ENCODE results near the gene PIGK.

PIGK gene

DNA sequence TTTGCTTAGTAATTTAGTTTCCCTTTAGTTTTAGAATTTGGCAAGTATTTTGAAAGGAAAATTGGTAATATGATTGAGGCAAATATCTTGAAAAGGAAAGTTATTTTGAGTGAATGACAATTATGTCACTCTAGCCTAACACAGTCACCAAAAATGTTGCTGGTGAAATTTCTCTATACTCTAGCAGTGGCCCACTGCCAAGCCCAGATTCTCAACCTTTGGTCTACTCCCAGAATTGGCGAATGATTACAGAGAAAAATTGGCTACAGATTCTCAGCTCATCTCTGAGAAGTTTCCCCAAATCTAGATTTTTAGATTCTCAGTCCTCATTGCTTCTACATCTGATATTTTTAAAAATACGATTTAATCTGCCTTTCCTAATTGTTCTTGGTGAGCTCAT, 84.9 kb downstream of the PIGK start:
- H3K9me3 ChIP-seq (ENCODE audit: control insufficient read depth, low read length), result no peaks in the 10 kb centered on the region
- no peak overlapping the region for H3K4me3 ChIP-seq (ENCODE audit: low read length)
- H3K4me1 ChIP-seq (ENCODE audit: control insufficient read depth, insufficient read depth, low read length), result no peaks in the 10 kb centered on the region
- H3K36me3 ChIP-seq (ENCODE audit: control insufficient read depth, insufficient read depth, low read length), result no peaks in the 10 kb centered on the region
- H3K9ac ChIP-seq (ENCODE audit: low read length), result no peak overlapping the region
- H3K27me3 ChIP-seq (ENCODE audit: control insufficient read depth, insufficient read depth, low read length), result no peaks in the 10 kb centered on the region

GRCh38 chr1:77133731-77134358, 85.4 kb downstream of the PIGK start:
- Histone ChIP-seq H3K9ac (ENCODE audit: low read length) (no peak overlapping the region), H3K4me1 (ENCODE audit: control insufficient read depth, insufficient read depth, low read length) (no peaks in the 10 kb centered on the region), H3K9me3 (ENCODE audit: control insufficient read depth, low read length) (no peaks in the 10 kb centered on the region), H3K4me3 (ENCODE audit: low read length) (no peak overlapping the region), H3K36me3 (ENCODE audit: control insufficient read depth, insufficient read depth, low read length) (no peaks in the 10 kb centered on the region), H3K27me3 (ENCODE audit: control insufficient read depth, insufficient read depth, low read length) (no peaks in the 10 kb centered on the region)

DNA sequence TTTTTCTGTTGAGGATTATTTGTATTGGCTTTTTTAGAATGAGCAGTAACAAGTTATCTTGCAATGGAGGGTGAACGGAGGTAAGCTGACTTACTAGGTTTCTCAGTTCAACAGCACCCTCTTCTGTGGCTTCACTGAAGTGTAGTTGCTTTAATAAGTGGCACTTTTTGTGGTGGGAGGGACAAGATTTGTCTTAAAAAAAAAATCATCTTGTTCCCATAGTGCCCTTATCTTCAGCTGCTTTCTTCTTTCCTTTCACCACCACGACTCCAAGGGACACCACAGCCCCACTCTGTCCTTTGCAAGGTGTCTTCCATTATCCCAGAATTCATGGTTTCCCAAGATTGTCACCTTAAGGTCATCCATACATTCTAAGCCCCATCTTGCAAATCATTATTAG, 92.9 kb downstream of the PIGK start:
- Histone ChIP-seq H3K9me3 (ENCODE audit: control insufficient read depth, low read length) (no peaks in the 10 kb centered on the region), H3K4me1 (ENCODE audit: control insufficient read depth, insufficient read depth, low read length) (no peaks in the 10 kb centered on the region), H3K4me3 (ENCODE audit: low read length) (no peak overlapping the region), H3K36me3 (ENCODE audit: control insufficient read depth, insufficient read depth, low read length) (no peaks in the 10 kb centered on the region), H3K9ac (ENCODE audit: low read length) (no peak overlapping the region), H3K27me3 (ENCODE audit: control insufficient read depth, insufficient read depth, low read length) (no peaks in the 10 kb centered on the region)

GRCh38 chr1:77121503-77121902, 97.7 kb downstream of the PIGK start:
- no peaks in the 10 kb centered on the region for H3K36me3 ChIP-seq (ENCODE audit: control insufficient read depth, insufficient read depth, low read length)
- no peaks in the 10 kb centered on the region for H3K9me3 ChIP-seq (ENCODE audit: control insufficient read depth, low read length)
- H3K9ac ChIP-seq (ENCODE audit: low read length), result no peak overlapping the region
- H3K4me1 ChIP-seq (ENCODE audit: control insufficient read depth, insufficient read depth, low read length), result no peaks in the 10 kb centered on the region
- no peaks in the 10 kb centered on the region for H3K27me3 ChIP-seq (ENCODE audit: control insufficient read depth, insufficient read depth, low read length)
- H3K4me3 ChIP-seq (ENCODE audit: low read length), result no peak overlapping the region

- Histone ChIP-seq H3K4me1 (ENCODE audit: control insufficient read depth, insufficient read depth, low read length) (no peaks in the 10 kb centered on the region), H3K4me3 (ENCODE audit: low read length) (no peak overlapping the region), H3K36me3 (ENCODE audit: control insufficient read depth, insufficient read depth, low read length) (no peaks in the 10 kb centered on the region), H3K9ac (ENCODE audit: low read length) (no peak overlapping the region), H3K27me3 (ENCODE audit: control insufficient read depth, insufficient read depth, low read length) (no peaks in the 10 kb centered on the region), H3K9me3 (ENCODE audit: control insufficient read depth, low read length) (no peaks in the 10 kb centered on the region)
Observed at GRCh38 chr1:77120950-77121349, 98.3 kb downstream of the PIGK start.

GRCh38 chr1:77118712-77119111, 100.5 kb downstream of the PIGK start:
- Histone ChIP-seq H3K4me3 (ENCODE audit: low read length) (no peak overlapping the region), H3K9me3 (ENCODE audit: control insufficient read depth, low read length) (no peaks in the 10 kb centered on the region), H3K4me1 (ENCODE audit: control insufficient read depth, insufficient read depth, low read length) (no peaks in the 10 kb centered on the region), H3K9ac (ENCODE audit: low read length) (no peak overlapping the region), H3K27me3 (ENCODE audit: control insufficient read depth, insufficient read depth, low read length) (no peaks in the 10 kb centered on the region), H3K36me3 (ENCODE audit: control insufficient read depth, insufficient read depth, low read length) (no peaks in the 10 kb centered on the region)

DNA sequence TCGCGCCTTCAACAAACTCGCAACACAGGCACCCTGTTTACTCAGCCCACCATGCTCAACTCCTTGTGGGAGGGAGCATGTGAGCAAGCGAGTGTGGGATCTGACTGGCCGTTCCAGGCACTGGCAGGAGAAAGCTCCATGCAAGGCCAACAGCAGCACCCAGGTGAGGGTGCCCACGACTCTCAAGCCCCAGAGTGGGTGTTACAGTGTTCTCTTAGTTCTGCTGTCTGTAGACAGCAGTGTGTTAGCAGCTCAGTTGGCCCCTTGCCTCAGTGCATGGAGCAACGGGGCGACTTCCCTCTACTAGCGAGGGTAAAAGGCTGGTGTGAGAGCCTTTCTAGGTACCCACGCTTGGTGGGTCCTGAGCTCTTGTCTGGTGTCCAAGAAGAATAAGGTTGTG, 114.6 kb downstream of the PIGK start:
- Histone ChIP-seq H3K36me3 (ENCODE audit: control insufficient read depth, insufficient read depth, low read length) (no peaks in the 10 kb centered on the region), H3K9me3 (ENCODE audit: control insufficient read depth, low read length) (no peaks in the 10 kb centered on the region), H3K4me3 (ENCODE audit: low read length) (no peak overlapping the region), H3K9ac (ENCODE audit: low read length) (no peak overlapping the region), H3K4me1 (ENCODE audit: control insufficient read depth, insufficient read depth, low read length) (no peaks in the 10 kb centered on the region), H3K27me3 (ENCODE audit: control insufficient read depth, insufficient read depth, low read length) (no peaks in the 10 kb centered on the region)

DNA sequence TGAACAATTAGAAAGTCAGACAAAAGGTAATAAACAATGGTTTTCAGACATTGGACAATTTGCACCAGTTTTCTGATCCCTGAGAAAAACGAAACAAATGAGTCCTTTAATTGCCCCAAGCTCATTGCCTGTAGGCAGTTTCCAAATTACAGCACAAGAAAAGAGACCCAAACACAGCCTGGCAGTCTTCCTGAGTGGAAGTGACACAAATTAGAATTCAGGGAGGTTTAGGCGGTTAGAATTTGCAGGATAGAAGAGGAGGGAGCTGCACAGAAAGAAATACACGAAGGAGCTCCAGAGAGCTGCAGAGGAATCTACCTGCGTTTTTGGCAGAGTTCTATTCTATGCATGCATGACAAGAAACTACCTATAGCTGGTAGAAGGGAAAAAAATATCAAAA, 115.7 kb downstream of the PIGK start:
- Histone ChIP-seq H3K4me1 (ENCODE audit: control insufficient read depth, insufficient read depth, low read length) (no peaks in the 10 kb centered on the region), H3K36me3 (ENCODE audit: control insufficient read depth, insufficient read depth, low read length) (no peaks in the 10 kb centered on the region), H3K9ac (ENCODE audit: low read length) (no peak overlapping the region), H3K27me3 (ENCODE audit: control insufficient read depth, insufficient read depth, low read length) (no peaks in the 10 kb centered on the region), H3K9me3 (ENCODE audit: control insufficient read depth, low read length) (no peaks in the 10 kb centered on the region), H3K4me3 (ENCODE audit: low read length) (no peak overlapping the region)

GRCh38 chr1:77100875-77101274, 118.4 kb downstream of the PIGK start:
- Histone ChIP-seq H3K36me3 (ENCODE audit: control insufficient read depth, insufficient read depth, low read length) (no peaks in the 10 kb centered on the region), H3K9ac (ENCODE audit: low read length) (no peak overlapping the region), H3K4me3 (ENCODE audit: low read length) (no peak overlapping the region), H3K27me3 (ENCODE audit: control insufficient read depth, insufficient read depth, low read length) (no peaks in the 10 kb centered on the region), H3K9me3 (ENCODE audit: control insufficient read depth, low read length) (no peaks in the 10 kb centered on the region), H3K4me1 (ENCODE audit: control insufficient read depth, insufficient read depth, low read length) (no peaks in the 10 kb centered on the region)

DNA sequence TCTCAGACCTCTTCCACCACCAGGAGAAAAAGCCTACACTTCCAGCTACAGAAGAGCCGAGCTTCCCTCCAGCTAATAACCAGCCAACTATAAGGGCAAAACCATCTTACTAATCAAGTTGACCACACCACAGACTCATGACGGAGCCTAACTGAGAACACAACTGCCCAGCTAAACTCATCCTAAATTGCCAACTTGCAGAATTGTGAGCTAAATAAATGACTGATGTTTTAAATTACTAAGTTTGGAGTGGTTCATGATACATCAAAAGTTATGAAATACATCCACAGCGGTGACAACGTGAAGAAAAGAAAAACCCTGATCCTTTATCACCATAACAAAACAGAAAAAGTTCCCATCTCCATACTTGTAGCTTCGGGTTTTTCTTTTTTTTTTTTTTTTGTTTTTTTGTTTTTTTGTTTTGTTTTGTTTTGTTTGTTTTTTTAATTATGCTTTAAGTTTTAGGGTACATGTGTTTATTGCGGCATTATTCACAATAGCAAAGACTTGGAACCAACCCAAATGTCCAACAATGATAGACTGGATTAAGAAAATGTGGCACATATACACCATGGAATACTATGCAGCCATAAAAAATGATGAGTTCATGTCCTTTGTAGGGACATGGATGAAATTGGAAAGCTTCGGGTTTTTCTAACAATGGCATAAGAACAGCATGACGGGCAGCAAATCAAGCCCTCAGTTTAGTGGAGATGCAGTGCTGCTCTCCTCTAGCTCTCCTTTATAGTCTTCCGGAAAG, 122.6 kb downstream of the PIGK start:
- Histone ChIP-seq H3K9me3 (ENCODE audit: control insufficient read depth, low read length) (no peaks in the 10 kb centered on the region), H3K9ac (ENCODE audit: low read length) (no peak overlapping the region), H3K36me3 (ENCODE audit: control insufficient read depth, insufficient read depth, low read length) (no peaks in the 10 kb centered on the region)

DNA sequence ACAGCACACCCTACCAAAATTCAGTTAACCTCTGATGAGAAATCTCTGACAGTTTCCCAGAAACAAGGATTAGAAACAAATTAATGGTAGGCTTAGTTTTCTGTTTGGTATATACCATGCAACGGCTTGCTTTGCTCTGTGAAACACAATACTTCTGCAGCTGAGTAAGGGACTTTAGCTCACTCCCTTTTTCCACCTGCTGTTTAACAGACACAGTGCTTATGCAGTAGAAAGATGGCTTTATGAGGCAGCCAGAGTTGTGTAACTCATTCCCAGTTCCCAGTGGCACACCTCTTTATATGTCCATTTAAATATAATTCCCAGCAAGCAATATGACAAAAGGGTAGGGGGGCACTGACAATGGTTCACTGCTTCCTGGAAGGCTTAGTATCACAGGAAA, 124.0 kb downstream of the PIGK start:
- peaks cover 9% of the 10 kb centered on the region for H3K4me1 ChIP-seq (ENCODE audit: control insufficient read depth, insufficient read depth, low read length)
- no peak overlapping the region for H3K4me3 ChIP-seq (ENCODE audit: low read length)
- H3K9ac ChIP-seq (ENCODE audit: low read length), result no peak overlapping the region
- no peaks in the 10 kb centered on the region for H3K36me3 ChIP-seq (ENCODE audit: control insufficient read depth, insufficient read depth, low read length)
- no peaks in the 10 kb centered on the region for H3K9me3 ChIP-seq (ENCODE audit: control insufficient read depth, low read length)
- H3K27me3 ChIP-seq (ENCODE audit: control insufficient read depth, insufficient read depth, low read length), result no peaks in the 10 kb centered on the region

More for the DNA sequence above, 122.6 kb downstream of the PIGK start:
- Histone ChIP-seq H3K27me3 (ENCODE audit: control insufficient read depth, insufficient read depth, low read length) (no peaks in the 10 kb centered on the region), H3K4me1 (ENCODE audit: control insufficient read depth, insufficient read depth, low read length) (peaks cover 9% of the 10 kb centered on the region), H3K4me3 (ENCODE audit: low read length) (no peak overlapping the region)

DNA sequence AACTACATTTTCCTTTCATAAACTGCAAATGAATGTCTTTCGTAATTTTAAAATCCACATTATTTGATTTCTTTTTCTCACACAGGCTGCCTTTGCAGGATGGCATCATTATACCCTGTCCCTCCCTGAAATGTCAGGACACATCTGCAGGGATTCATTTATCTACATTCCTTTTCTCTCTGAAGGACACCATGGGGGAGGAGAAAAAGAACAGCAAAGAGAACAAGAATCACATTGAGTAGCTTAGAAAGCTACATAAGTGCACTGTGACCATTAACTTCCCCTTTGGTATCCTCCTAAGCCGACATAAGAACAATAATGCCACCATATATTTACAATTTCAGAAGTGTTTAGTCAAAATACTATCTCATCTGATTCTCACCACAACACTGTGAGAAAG, 129.5 kb downstream of the PIGK start:
- H3K9ac ChIP-seq (ENCODE audit: low read length), result no peak overlapping the region
- no peaks in the 10 kb centered on the region for H3K27me3 ChIP-seq (ENCODE audit: control insufficient read depth, insufficient read depth, low read length)
- H3K4me1 ChIP-seq (ENCODE audit: control insufficient read depth, insufficient read depth, low read length), result peaks cover 9% of the 10 kb centered on the region
- H3K36me3 ChIP-seq (ENCODE audit: control insufficient read depth, insufficient read depth, low read length), result no peaks in the 10 kb centered on the region
- no peak overlapping the region for H3K4me3 ChIP-seq (ENCODE audit: low read length)
- H3K9me3 ChIP-seq (ENCODE audit: control insufficient read depth, low read length), result no peaks in the 10 kb centered on the region
